Muscle layer of colon (tissue), 2 donors: ENCODE results near the gene GRIP1.
"Not testable (repeated sequence)": the region's sequence is repeated elsewhere in the genome, so short reads cannot be mapped to it uniquely, and the experiment has no call there.

Source experiments
- H3K27ac ChIP-seq: one replicate; pipeline ENCODE4 v1.7.0; 2013; ENCODE audit warnings: low read depth, mild to moderate bottlenecking, low read length, moderate library complexity
- H3K27me3 ChIP-seq, 2 donors: one replicate each; pipeline ENCODE4 v1.7.0; 2013; ENCODE audit warnings: low read length in 2 of 2, mild to moderate bottlenecking in 2 of 2; ENCODE audit not compliant: insufficient read depth in 2 of 2, control insufficient read depth in 1 of 2
- H3K36me3 ChIP-seq: one replicate; pipeline ENCODE4 v1.7.0; 2013; ENCODE audit warnings: mild to moderate bottlenecking, low read length; ENCODE audit not compliant: insufficient read depth
- H3K4me1 ChIP-seq: one replicate; pipeline ENCODE4 v1.7.0; 2013; ENCODE audit warnings: mild to moderate bottlenecking, low read length; ENCODE audit not compliant: insufficient read depth
- H3K4me3 ChIP-seq, 2 donors: one replicate each; pipeline ENCODE4 v1.7.0; 2013; ENCODE audit warnings: low read length in 2 of 2, low read depth in 1 of 2, mild to moderate bottlenecking in 1 of 2, moderate library complexity in 1 of 2
- H3K9ac ChIP-seq: one replicate; pipeline ENCODE4 v1.7.0; 2013; ENCODE audit warnings: low read length
- H3K9me3 ChIP-seq: one replicate; pipeline ENCODE4 v1.7.0; 2013; ENCODE audit warnings: mild to moderate bottlenecking, low read length
- donor health status: abdominal sarcoma.
- donor health status: Adenocarcinoma of cecum.

Gene GRIP1

DNA sequence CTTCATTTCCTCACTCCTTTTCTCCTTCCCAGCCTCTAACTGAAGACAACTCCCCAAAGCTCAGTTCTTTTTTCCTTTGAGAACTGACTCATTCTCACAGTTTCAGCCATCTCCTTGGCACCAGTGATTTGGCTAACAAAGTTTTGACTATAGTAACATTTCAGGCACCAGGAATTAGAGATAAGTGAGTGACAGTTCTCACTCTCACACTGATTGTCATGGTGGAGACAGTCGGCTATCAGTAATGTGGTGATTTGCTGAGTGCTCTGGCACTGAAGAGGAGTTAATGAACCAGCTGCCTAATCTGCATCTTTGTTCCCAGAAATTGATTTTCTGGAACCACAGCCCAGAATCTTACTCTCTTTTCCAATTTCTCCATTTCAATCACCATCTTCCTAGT lies 347.1 kb downstream of the GRIP1 start:
- Histone ChIP-seq H3K9ac (no peak overlapping the region), H3K27me3 (no peaks in the 10 kb centered on the region), H3K27ac (no peak overlapping the region), H3K4me3 (no peak overlapping the region), H3K9me3 (no peaks in the 10 kb centered on the region), H3K36me3 (peaks cover 11% of the 10 kb centered on the region), H3K4me1 (no peaks in the 10 kb centered on the region)

DNA sequence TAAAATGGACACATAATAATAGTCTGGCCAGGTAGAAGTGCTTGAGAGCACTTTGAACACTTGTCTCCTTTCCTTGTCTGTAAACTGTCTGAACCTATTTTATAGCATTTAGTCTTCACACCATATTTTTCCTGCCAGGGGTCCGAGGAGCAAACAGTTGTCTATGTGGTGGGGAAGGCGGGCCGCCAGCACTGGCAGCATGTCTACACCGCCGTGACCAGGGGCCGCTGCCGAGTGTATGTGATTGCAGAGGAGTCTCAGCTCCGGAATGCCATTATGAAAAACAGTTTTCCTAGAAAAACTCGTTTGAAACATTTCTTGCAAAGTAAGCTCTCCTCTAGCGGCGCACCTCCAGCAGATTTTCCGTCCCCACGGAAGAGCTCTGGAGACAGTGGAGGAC lies 347.9 kb downstream of the GRIP1 start:
- peaks cover 11% of the 10 kb centered on the region for H3K36me3 ChIP-seq
- H3K4me1 ChIP-seq, result no peaks in the 10 kb centered on the region
- H3K9me3 ChIP-seq, result no peaks in the 10 kb centered on the region
- no peak overlapping the region for H3K4me3 ChIP-seq
- no peak overlapping the region for H3K27ac ChIP-seq
- no peak overlapping the region for H3K9ac ChIP-seq
- H3K27me3 ChIP-seq, result no peaks in the 10 kb centered on the region

DNA sequence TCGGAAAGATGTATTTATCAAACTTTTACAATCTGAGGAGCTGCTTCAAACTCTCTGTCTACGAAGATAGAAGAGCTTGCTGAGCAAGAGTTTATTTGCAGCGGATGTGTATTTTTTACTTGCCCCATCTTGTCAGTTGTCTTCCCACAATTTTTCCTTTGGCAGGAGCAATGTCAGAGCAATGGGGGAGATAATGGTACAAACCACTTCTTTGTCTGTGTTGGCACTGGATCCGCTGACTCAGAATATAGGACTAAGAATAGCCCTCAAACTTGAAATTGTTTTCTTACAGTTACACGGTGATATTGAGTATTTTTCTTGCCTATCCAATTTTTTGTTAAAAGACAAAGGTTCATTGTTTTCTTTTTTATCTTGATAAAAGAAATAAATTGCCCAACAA lies 348.9 kb downstream of the GRIP1 start:
- H3K36me3 ChIP-seq, result peaks cover 11% of the 10 kb centered on the region
- no peaks in the 10 kb centered on the region for H3K27me3 ChIP-seq
- no peak overlapping the region for H3K27ac ChIP-seq
- no peaks in the 10 kb centered on the region for H3K4me1 ChIP-seq
- no peaks in the 10 kb centered on the region for H3K9me3 ChIP-seq
- no peak overlapping the region for H3K4me3 ChIP-seq
- no peak overlapping the region for H3K9ac ChIP-seq

DNA sequence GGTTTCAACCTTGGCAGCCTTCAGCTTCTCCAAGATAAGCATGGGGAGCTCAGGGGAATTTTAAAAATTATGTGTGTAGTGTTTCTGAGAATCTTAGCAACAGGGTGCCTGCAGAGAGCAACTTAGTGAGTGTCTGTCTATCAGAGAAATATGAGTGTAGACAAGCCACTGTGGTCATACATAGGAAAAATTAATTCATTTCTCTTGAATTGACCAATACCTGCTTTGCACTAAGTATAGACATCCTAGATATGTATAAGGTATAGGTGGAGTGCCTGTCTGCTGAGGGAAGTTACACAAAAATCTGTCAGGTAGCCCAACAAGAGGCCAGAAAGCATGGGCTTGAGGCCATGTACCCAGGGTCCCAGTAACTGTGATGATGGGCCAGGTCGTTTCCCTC lies 355.9 kb downstream of the GRIP1 start:
- no peak overlapping the region for H3K27ac ChIP-seq
- H3K36me3 ChIP-seq, result no peaks in the 10 kb centered on the region
- no peaks in the 10 kb centered on the region for H3K9me3 ChIP-seq
- no peaks in the 10 kb centered on the region for H3K27me3 ChIP-seq
- H3K4me3 ChIP-seq, result no peak overlapping the region
- no peak overlapping the region for H3K9ac ChIP-seq
- H3K4me1 ChIP-seq, result no peaks in the 10 kb centered on the region

DNA sequence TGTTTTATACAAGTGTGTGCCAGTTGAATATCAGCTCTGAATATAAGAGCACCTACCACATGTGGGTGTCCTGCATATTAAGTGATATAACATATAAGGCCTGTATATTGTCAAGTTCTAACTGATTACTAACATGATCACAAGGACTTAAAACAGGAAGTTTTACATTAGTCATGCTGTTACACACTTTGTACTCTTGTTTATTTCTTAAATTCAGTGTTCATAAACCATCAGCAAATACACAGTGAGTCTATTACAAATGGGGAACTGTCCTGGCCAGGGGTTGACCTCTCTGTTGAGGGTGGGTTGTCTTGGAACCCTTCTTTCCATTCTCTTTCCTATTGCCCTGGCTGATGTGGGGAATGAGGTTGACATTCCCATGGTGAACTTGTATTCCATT lies 357.4 kb downstream of the GRIP1 start:
- Histone ChIP-seq H3K4me3 (no peak overlapping the region), H3K4me1 (no peaks in the 10 kb centered on the region), H3K9me3 (no peaks in the 10 kb centered on the region), H3K27ac (no peak overlapping the region), H3K36me3 (no peaks in the 10 kb centered on the region), H3K9ac (no peak overlapping the region), H3K27me3 (no peaks in the 10 kb centered on the region)

DNA sequence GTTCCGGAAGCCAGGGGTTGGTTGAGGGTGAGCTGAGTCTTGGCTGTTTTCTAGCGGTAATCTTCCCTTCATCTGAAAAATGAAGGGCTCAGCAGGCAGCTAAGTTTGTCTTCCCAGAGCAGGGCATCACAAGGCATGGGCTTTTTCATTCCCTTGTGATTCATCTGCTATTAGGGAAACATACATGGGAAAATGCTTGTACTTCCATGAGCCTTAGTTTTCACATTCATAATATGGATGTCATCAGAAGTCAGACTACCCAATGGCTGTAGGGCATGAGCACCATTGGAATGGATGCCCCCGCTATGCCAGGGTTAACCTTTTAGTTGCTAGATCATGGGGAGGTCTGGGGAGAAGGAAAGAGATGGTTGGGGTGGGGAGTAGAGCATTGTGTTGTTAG lies 357.9 kb downstream of the GRIP1 start:
- no peak overlapping the region for H3K4me3 ChIP-seq
- no peaks in the 10 kb centered on the region for H3K4me1 ChIP-seq
- H3K9me3 ChIP-seq, result no peaks in the 10 kb centered on the region
- no peak overlapping the region for H3K9ac ChIP-seq
- H3K36me3 ChIP-seq, result peaks cover 2% of the 10 kb centered on the region
- H3K27me3 ChIP-seq, result no peaks in the 10 kb centered on the region
- no peak overlapping the region for H3K27ac ChIP-seq

DNA sequence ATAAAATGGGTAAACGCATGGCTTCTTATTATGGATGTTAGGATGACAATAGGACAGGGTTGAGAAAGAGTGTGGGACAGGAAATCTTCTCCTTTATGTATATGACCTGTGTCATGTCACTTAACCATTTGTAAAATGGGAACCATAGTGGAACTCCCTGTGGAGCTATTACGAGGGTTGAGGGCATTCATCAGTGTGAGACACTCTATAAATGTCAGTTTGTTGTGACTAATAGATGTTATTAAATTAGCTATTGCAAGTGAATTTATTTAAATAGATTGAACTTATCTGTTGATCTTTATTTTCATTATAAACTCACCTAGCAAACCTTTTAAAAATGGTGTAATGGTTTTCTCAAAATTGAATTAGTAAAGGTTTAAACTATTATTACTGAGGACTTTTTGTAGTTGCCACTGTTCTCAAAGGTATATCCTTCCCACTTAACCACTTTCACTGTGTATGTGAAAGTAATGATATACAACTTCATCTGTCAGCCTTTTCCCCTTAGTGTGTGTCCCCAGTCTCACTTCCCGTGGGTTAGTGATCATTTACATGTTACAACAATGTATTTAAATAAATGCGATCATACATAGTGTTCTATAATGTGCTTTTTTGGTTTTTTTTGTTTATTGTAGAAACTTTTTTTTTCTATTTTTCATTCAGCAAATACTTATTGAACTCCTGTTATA lies 359.5 kb downstream of the GRIP1 start:
- Histone ChIP-seq H3K9me3 (no peaks in the 10 kb centered on the region), H3K27ac (no peak overlapping the region), H3K9ac (no peak overlapping the region), H3K36me3 (peaks cover 8% of the 10 kb centered on the region), H3K4me3 (no peak overlapping the region), H3K27me3 (no peaks in the 10 kb centered on the region), H3K4me1 (no peaks in the 10 kb centered on the region)

DNA sequence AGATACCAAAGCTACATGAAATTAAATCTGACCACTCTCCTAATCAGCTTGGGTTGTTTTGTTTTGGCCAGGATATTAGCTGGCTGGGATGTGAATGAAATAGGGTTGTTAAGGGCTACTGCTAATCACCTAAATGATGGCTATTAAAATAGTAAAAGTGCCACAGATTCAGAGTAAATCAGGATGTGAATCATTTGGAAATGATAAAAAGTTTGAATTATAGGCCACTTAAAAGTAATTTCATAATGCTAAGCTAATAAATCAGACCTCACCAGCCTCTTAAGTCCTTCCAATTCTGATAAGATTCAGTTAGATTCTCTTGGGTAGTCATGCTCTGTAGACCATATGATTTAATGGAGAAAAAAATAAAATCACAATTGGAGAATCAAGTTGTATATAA lies 364.6 kb downstream of the GRIP1 start:
- Histone ChIP-seq H3K27ac (no peak overlapping the region), H3K27me3 (no peaks in the 10 kb centered on the region), H3K36me3 (peaks cover 8% of the 10 kb centered on the region), H3K4me1 (no peaks in the 10 kb centered on the region), H3K4me3 (no peak overlapping the region), H3K9ac (no peak overlapping the region), H3K9me3 (no peaks in the 10 kb centered on the region)

DNA sequence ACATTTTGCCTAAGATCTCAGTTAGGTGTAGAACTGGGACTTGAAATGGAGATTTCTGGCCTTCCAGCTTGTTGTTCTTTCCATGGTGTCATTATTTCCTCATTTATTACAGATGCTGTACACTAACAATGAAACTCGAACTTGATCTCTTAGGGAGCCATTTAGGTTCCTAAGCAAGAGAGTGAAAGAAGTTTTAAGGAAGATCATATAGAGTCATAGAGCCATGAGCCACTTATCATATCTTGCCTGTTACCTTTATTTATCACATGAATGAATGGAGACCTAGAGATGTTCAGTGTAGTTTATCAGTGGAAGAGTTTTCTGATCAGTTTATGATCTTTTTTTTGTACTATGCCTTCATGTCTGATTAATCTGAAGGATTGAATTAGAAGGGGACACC lies 366.7 kb downstream of the GRIP1 start:
- Histone ChIP-seq H3K27ac (no peak overlapping the region), H3K36me3 (peaks cover 8% of the 10 kb centered on the region), H3K27me3 (no peaks in the 10 kb centered on the region), H3K4me1 (no peaks in the 10 kb centered on the region), H3K9ac (no peak overlapping the region), H3K4me3 (no peak overlapping the region), H3K9me3 (no peaks in the 10 kb centered on the region)

DNA sequence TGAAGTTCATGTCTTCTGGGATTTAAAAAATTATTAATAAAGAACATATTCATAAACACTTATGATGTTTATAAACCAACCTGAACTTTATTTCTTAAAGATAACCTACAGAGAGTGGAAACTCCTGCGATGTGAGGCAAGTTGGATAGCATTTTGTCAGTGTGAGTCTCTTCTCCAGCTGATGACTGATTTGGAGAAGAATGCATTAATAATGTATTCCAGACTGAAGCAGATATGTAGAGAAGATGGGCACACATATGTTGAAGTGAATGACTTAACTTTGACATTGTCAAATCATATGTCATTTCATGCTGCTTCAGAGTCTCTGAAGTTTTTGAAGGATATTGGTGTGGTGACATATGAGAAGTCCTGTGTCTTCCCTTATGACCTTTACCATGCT lies 369.3 kb downstream of the GRIP1 start:
- no peaks in the 10 kb centered on the region for H3K36me3 ChIP-seq
- H3K4me1 ChIP-seq, result no peaks in the 10 kb centered on the region
- H3K9me3 ChIP-seq, result no peaks in the 10 kb centered on the region
- no peak overlapping the region for H3K9ac ChIP-seq
- no peaks in the 10 kb centered on the region for H3K27me3 ChIP-seq
- H3K27ac ChIP-seq, result no peak overlapping the region
- no peak overlapping the region for H3K4me3 ChIP-seq

DNA sequence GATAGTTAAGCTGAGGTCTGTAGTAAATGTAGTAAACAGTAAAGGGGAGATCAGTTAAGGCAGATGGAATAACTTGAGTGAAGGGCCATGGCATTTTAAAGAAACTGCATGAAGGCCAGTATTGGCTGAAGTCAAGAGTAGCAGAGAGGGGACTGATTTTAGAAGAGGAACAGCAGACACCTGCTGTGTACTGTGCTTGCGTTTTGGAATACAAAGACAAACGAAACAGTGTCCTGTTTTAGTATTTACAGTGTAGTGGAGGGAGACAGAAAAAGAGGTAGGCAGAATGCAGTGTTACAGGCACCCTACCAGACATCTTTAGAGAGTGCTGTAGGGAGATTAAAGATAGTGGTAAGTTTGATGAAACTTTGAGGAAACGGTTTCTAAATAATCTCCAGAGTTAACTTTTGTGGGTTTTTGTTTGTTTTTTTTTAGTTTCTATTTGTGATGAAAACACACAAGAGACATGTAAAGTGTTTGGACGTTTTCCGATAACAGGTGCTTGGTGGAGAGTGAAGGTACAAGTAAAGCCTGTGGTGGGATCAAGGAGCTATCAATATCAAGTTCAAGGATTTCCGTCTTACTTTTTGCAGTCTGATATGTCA lies 374.5 kb downstream of the GRIP1 start:
- Histone ChIP-seq H3K27ac (no peak overlapping the region), H3K27me3 (no peaks in the 10 kb centered on the region), H3K9me3 (no peaks in the 10 kb centered on the region), H3K4me1 (peaks cover 8% of the 10 kb centered on the region), H3K4me3 (no peak overlapping the region), H3K36me3 (no peaks in the 10 kb centered on the region), H3K9ac (no peak overlapping the region)

DNA sequence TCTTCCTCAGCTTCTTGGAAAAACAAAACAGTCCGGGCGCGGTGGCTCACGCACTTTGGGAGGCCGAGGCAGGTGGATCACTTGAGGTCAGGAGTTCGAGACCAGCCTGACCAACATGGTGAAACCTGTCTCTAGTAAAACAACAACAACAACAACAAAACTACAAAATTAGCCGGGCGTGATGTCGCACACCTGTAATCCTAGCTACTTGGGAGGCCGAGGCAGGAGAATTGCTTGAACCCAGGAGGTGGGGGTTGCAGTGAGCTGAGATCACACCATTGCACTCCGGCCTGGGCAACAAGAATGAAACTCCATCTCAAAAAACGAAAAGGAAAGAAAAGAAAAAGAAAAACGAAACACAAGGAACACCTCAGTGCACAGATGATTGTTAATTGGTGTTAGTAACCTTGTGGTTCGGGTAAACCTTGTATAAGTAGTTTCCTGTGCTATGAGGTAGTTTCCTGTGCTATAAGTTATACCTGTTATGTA lies 375.5 kb downstream of the GRIP1 start:
- peak overlapping the region in 1 of 2 donors; percentile 100 for H3K4me3 ChIP-seq
- not testable (repeated sequence) for H3K4me1 ChIP-seq, H3K27me3 ChIP-seq, H3K9ac ChIP-seq, H3K27ac ChIP-seq, H3K36me3 ChIP-seq, H3K9me3 ChIP-seq
